ENCODE measurements around the gene PSD4. TPM values are rescaled to one million over a fixed set of nuclear protein-coding genes. Genes with fewer than 3 reads are reported as not detected.

The PSD4 gene
- total RNA-seq, 1 experiment from 2014 or later = 1.0 TPM

GRCh38 chr2:113219092-113219441 is 45.3 kb downstream of the PSD4 start:
- H2BK120ac ChIP-seq (ENCODE audit: low read depth, low read length, poor library complexity, severe bottlenecking) = no peak overlapping the region
- no peaks in the 10 kb centered on the region for H3K79me1 ChIP-seq (ENCODE audit: insufficient read depth, low read depth, low read length, poor library complexity, severe bottlenecking)
- H3K4me1 ChIP-seq (ENCODE audit: insufficient read depth, low read length) = no peaks in the 10 kb centered on the region
- no peak overlapping the region for H4K91ac ChIP-seq (ENCODE audit: insufficient read length, low read depth, low read length)
- no peak for TF ChIP-seq CTCF (conservative IDR thresholded peaks at IDR 0.05)
- H3K23ac ChIP-seq (ENCODE audit: insufficient read length, low read depth, low read length) = no peak overlapping the region
- H2AFZ ChIP-seq (ENCODE audit: low read length) = no peak overlapping the region
- H3T11ph ChIP-seq (ENCODE audit: low read length) = no peak overlapping the region
- Mint-ChIP-seq H3K27me3 (ENCODE audit: low read depth) (peaks cover 5% of the 10 kb centered on the region), H3K36me3 (ENCODE audit: insufficient read depth in 1 of 3, low read depth in 3 of 3) (no peaks in the 10 kb centered on the region), H3K4me1 (peaks cover 18 to 34% of the 10 kb centered on the region in 2 experiments), H3K9me3 (no peaks in the 10 kb centered on the region), H3K4me3 (no peak overlapping the region), H3K27ac (peak overlapping the region in 1 of 3 experiments; percentile 20; a peak in 1 of 7 replicates)
- no peak overlapping the region for H2BK5ac ChIP-seq (ENCODE audit: insufficient read length, low read length)
- no peak overlapping the region for H3K4me2 ChIP-seq (ENCODE audit: insufficient read depth, insufficient read length, low read length)
- H3K56ac ChIP-seq (ENCODE audit: insufficient read length, low read depth, low read length) = no peak overlapping the region
- no peak overlapping the region for H2BK20ac ChIP-seq (ENCODE audit: low read depth, low read length, poor library complexity, severe bottlenecking)
- H3K79me2 ChIP-seq (ENCODE audit: insufficient read depth, low read length) = no peaks in the 10 kb centered on the region
- no peaks in the 10 kb centered on the region for H3K23me2 ChIP-seq (ENCODE audit: insufficient read length, low read depth, low read length, poor library complexity, severe bottlenecking)
- no CpG with 5 or more reads among the region's 2 CpGs for WGBS (ENCODE audit: extremely low coverage, insufficient read length, low lambda C conversion rate)
- no peak overlapping the region for H2BK12ac ChIP-seq (ENCODE audit: insufficient read length, low read depth, low read length)
- H4K8ac ChIP-seq (replicated peaks; ENCODE audit: insufficient read length, low read depth, low read length) = no peak overlapping the region
- no peak overlapping the region for H3K9ac ChIP-seq (ENCODE audit: extremely low read depth, insufficient read length, low read length)
- no peaks in the 10 kb centered on the region for H3K27me3 ChIP-seq (ENCODE audit: insufficient read depth, low read length)
- no peak overlapping the region for H3K4ac ChIP-seq (ENCODE audit: low read depth, low read length)
- no peak overlapping the region for H2AK5ac ChIP-seq (ENCODE audit: insufficient read length, low read length)
- H4K20me1 ChIP-seq (ENCODE audit: control insufficient read depth, insufficient read depth, insufficient read length) = no peaks in the 10 kb centered on the region
- H4K5ac ChIP-seq (ENCODE audit: insufficient read length, low read depth, low read length) = no peak overlapping the region
- H2BK15ac ChIP-seq (ENCODE audit: low read depth, low read length) = no peak overlapping the region
- H3K18ac ChIP-seq (ENCODE audit: insufficient read length, low read depth, low read length) = no peak overlapping the region
- no peaks in the 10 kb centered on the region for H3K9me3 ChIP-seq (ENCODE audit: control insufficient read depth, low read depth, low read length)
- H3K27ac ChIP-seq (ENCODE audit: insufficient read length, low read depth, low read length) = no peak overlapping the region
- no peak for DNase-seq
- no peak overlapping the region for H3K14ac ChIP-seq (ENCODE audit: insufficient read depth, low read length)
